NCI-H187 treated with DMSO at 0.1 percent for 48 hours (cell line): ENCODE measurements around the gene LMAN2.
"Not testable (repeated sequence)": the region's sequence is repeated elsewhere in the genome, so short reads cannot be mapped to it uniquely, and the experiment has no call there.

Source experiments
- DNase-seq: peaks from one replicate; lab custom pipeline; 2025; lab: John Stamatoyannopoulos, UW

LMAN2 gene

DNA sequence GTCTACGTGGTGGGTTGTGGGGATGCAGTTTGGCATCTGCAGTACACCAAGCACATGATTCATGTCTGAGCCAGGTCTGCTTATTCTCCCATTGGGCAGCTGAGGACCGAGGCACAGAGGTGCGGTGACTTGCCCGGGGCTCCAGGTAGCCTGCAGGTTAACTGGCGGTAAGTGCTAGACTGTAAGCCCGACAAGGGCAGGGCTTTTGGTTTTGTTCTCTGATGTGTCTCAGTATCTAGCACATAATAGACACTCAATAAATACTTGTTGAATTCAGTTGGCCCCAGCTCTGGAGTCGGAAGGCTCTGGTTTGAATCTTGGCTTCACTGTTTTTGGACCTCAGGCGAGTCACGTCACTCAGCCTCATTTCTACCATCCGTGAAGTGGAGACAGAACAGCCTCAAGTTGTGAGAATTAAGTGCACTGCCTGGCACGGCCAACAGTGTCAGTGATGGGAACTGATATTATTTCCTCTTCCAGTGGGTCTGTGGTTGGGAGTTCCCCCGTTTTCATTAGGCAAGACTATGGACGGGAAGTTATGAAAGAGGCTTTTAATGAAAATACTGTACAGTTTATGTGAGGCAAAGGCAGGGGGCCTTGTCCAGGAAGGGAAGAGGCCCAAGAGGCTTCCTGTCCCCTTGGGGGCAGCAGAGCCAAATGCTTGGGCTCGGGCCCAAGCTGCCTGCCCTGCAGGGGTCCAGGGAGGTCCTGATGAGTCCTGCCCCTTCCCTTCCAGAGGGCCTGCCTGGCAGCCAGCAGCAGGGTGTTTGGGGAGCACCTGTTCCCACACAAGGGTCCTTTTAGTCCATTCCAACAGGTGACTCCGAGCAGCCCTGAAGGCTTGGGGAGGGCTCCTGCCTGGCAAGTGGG is 44.6 kb downstream of the LMAN2 start:
- no peak for DNase-seq

DNA sequence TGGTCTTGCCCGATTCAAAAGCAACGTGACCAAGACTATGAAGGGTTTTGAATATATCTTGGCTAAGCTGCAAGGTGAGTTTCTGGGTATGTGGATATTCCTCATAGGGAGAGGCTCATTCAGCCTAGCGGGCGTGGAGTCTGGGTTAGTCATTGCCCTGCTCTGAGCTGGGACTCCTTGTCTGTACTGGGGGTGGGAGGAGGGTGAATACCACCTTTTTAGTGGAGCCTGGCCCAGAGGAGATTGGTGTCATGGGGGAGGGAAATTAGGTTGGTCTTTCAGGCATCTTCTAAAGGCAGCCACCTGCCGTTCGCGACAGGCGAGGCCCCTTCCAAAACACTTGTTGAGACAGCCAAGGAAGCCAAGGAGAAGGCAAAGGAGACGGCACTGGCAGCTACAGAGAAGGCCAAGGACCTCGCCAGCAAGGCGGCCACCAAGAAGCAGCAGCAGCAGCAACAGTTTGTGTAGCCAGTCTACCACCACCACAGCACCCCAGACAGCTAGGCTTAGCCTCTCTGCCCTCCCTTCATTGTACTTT is 45.3 kb downstream of the LMAN2 start:
- not testable (repeated sequence) for DNase-seq

DNA sequence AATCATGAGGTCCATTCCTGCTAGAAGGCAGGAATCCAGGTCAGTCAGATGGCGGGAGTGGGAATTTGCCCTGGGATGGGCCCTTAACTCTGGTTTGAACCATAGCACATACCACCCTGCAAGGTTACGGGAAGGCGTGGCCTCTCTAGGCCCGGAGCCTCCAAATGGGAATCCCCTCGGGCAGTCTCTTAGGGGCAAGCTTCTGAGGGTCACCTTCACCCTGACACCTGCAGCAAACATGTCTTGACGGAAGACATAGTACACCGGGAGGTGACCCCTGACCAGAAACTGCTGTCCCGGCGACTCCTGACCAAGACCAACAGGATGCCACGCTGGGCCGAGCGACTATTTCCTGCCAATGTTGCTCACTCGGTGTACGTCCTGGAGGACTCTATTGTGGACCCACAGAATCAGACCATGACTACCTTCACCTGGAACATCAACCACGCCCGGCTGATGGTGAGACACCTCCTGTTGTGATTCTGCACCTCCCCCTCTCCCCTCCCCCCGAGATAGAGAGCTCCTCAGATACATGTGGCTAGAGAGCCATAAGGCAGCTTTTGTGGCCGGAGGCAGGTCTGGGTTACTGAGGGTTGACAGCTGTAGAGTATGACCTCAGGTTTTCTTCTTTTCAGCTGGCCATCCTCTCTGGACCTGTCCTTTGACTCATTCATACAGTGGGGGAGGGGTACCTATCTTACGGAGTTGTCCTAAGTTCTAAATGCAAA is 46.9 kb downstream of the LMAN2 start:
- DNase-seq: no peak

DNA sequence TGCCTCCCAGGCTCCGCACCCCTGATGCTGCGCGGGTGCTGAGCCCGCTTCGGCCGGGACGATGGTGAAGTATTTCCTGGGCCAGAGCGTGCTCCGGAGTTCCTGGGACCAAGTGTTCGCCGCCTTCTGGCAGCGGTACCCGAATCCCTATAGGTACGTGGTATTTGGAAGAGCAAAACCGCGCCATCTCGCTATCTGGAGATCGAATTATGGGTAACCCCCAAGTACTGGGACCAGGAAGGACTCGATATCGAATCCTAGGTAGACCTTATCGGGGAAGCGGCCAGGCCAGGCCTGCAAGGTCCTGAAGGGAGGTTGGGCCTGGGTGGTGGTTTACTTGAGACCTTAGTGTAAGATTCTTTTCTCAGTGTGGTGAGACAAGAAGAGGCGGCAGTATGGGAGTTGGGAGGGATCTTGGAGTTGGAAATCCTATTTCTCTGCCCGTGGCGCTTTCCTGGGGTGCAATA is 47.5 kb downstream of the LMAN2 start:
- no peak for DNase-seq

DNA sequence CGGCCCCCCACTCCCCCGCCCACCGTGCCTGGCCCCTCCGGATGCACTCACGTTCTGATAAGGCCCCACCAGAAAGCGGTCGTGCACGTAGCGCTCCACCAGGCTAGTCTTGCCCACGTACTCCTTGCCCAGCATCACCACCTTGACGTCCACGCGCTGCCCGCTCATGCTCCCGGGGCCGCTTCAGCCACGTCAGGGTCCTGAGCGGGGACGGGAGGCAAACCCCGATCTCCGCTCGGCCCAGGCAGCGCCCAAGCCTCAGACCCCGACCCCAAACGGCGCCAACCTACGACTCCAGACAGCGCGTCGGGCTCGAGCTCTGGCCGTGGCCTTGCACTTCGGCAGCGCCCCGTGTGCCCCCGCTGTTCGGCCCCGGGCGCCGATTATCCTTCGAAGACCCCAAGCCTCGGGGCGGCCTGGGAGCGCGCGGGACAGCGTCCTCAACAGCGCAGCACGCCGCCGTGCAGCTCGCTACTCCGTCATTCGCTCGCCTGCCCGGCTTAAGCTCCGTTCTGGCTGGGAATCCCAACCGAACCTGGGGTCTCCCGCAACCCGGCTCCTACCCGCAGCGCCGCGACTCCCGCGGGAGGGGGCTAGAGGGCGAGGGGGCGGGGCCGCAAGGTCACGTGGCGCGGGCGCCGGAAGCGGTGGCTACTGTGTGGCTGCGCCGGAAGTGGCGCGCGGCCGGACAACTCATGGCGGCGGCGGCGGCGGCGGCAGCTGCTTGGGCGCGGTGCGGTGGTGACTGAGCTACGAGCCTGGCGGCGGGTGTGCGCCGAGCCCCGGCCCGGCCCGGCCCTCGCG is 48.1 kb downstream of the LMAN2 start, which contains the start of the genes PRELID1 and RAB24:
PRELID1 (plus strand) TSS at position 679 of the 804 bp plus-strand sequence. CDS start 187 bp downstream, outside the sequence.
RAB24 (minus strand) TSS at position 599 of the 804 bp plus-strand sequence; CDS start at position 168, 431 bp downstream.
- no peak for DNase-seq

DNA sequence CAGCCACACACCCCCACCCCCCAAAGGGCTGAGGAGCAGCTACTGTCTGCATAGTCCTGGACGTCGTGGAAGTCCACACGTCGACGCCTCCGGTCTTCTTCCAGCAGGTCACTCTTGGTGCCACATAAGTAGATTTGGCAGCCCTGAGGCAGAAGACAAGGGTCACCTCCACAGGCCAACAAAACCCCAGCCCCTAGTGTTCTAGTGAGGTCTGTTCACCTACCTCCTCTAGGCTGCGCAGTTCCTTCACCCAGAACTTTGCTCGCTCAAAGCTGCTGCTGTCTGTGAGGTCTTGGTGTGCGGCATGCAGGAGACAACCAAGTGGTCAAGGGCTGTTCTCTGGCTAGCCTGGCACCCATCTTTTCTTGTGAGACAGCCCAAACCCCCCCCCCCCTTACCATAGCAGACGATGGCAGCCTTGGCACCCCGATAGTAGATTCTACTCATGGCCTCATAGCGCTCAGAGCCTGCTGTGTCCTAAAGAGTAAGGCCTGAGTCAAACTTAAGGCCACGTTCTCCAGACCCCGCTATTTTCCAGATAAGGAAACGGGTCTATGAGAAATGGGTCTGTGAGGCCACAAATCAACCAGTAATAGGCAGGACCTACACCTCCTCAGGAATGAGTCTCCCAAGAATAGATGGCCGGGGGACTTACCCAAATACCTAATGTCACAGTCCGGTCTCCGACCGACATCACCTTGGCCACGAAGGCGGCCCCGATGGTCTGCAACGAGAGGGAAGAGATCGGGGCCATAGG is 48.9 kb downstream of the LMAN2 start:
- DNase-seq: no peak

DNA sequence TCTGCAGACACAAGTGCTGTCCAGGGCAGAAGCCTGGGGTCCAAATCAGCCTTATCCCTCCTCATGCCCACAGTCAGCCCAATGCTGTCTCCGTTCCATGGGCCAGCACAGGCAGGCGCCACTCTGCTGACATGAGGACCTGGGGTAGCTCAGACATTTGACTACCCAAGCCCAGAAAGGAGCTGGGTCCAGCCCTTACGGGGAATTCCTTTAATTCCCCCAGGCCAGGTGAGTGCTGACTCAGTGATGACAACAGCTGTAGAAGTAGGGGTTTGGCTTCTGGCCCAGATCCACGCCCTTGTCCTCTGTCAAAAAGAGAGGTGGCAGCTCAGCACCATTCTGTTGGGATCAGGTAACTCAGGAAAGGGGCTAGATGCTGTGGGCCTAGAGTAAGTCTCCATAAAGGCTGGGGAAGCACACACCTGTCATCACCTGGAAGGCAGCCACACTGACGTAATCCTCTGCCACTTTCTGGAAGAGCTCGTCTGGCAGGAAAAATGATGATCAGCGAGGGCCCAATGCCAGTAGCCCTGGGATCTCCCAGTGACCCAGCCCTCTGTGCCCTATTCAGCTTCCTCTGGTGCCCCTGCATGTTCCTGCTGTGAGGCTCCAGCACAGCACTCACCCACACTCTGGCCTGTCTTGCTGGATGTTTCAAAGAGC is 49.8 kb downstream of the LMAN2 start:
- peak; percentile 20 for DNase-seq

DNA sequence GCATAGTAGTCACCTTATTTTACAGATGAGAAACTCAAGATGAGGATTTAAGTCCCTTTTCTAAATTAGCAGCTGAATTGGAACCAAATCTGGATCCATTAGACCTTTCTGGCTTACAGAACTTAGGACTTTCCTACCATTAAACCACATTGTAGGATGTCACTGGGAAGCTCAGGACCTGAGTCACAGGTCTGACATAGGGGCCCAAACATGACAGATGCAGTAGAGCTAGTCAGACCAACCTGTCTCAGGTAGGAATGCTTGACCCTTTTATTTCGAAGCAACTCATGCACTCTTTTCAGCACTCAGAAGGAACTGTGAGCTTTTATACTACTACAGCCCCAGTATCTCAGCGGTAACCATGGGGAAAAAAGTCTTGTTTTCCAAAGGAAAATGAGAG is 50.5 kb downstream of the LMAN2 start:
- no peak for DNase-seq

DNA sequence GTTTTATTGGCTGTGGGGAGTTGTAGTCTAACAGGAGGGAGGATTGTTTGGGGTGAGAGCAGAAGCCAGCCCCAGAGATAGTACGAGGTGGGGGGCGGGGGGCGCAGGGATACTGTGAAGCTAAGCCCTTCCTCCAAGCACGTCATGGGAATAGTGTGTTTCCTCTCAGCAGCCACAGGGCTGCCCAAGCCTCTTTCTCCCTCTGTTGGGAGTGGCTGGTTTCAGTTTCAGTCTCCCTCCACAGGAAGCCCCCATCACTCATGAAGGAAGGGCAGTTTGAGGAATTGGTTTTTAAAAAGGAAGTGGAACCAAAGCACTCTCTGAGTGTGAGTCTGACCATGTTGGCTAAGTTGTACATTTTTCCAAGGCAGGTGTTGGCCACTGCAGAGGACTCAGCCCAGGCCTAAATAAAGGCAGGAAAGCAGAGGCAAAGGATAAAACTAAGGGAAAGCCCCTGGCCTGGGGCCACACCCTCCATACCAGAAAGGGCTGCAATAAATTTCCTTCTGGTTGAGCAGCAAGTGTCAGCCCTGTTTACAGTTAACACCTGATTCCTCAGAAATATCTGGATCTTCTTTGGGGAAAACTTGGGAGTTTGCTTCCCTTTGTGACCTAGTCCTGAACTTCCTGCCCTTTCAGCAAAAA is 51.1 kb downstream of the LMAN2 start:
- DNase-seq: no peak

DNA sequence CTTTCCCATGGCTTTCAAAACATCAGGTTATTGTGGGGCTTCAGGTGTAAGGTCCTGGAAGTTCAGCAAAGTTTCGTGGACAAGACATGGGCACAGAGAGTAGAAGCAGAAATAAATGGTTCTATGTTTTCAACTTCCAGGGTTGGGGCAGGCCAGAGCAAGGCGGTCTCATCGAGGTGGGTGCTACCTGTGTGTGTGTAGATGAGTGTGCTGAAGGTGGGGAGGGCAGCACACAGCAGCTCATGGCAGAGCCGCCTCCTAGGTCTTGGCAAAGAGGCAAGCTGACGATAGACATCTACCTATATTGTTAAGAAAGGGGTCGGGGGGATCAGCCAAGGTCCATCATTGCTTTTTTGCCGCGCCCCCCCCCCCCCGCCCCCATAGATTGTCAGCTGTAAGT is 51.8 kb downstream of the LMAN2 start:
- DNase-seq: no peak

DNA sequence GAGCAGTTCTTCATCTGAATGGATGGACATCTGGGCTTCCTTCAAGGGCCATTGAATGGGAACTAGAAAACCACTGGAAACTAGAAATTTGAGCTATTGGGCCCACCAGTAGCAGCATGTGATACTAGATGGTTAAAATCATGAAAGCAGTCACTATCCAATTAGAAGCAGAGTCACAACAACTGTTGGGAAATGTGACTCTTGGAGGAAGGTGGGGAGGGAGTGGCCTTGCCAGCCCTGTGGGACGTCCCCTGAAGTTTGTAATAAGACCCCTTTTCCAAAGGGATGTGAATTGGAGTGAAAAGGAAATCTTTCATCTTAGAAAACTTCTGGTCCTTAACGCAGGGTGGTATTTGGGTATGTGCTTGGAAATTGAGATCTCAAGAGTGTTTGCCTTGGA is 53.5 kb downstream of the LMAN2 start:
- DNase-seq: no peak

DNA sequence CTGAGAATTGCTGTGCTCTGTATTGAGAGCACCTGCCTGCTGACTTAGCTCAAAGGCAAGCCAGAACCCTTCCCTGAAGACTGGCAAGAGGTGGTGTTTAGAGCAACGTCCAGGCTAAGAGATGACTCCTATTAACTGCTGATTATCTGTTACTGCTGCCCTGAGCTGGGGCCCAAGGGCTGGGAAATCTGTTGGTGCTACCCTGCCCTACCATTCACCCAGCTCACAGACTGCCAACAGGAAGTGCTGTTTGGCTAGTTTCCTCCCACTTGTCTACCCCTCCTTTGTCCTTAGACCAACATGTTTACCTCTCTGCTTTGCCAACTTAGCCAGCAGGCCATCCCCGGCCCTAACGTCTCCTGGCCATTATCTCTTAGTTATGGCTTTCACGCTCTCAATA is 54.9 kb downstream of the LMAN2 start:
- no peak for DNase-seq

DNA sequence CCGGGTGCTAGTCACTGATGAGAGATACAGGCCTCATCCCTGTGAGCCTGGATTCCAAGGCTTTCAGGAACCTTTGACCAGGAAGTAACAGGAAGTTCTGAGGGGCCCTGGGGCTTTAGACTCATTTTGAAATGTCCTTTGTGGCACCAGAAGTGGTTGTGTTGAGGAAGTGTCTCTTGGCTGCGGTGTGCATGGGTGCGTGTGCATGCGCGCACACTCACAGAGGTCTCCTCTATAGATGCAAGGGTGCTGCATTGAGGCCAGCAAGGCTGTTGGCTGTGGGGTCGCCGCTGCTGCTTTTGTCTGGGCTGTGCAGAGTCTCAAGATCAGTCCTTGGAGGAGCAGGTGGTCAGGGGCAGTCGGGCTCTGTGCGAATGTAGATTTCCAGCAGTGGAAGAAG is 55.5 kb downstream of the LMAN2 start:
- DNase-seq: no peak

DNA sequence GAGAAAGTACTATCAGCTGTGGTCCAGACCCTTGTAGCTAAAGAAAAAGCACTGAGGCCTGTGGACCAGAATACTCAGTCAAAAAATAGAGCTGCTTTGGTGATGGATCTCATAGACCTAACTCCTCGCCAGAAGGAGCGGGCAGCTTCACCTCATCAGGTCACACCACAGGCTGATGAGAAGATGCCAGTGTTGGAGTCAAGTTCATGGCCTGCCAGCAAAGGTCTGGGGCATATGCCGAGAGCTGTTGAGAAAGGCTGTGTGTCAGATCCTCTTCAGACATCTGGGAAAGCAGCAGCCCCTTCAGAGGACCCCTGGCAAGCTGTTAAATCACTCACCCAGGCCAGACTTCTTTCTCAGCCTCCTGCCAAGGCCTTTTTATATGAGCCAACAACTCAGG is 56.8 kb downstream of the LMAN2 start:
- DNase-seq: no peak

DNA sequence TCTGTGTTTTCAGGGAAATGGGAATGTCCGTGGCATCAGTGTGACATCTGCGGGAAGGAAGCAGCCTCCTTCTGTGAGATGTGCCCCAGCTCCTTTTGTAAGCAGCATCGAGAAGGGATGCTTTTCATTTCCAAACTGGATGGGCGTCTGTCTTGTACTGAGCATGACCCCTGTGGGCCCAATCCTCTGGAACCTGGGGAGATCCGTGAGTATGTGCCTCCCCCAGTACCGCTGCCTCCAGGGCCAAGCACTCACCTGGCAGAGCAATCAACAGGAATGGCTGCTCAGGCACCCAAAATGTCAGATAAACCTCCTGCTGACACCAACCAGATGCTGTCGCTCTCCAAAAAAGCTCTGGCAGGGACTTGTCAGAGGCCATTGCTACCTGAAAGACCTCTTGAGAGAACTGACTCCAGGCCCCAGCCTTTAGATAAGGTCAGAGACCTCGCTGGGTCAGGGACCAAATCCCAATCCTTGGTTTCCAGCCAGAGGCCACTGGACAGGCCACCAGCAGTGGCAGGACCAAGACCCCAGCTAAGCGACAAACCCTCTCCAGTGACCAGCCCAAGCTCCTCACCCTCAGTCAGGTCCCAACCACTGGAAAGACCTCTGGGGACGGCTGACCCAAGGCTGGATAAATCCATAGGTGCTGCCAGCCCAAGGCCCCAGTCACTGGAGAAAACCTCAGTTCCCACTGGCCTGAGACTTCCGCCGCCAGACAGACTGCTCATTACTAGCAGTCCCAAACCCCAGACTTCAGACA is 57.5 kb downstream of the LMAN2 start:
- DNase-seq: no peak

DNA sequence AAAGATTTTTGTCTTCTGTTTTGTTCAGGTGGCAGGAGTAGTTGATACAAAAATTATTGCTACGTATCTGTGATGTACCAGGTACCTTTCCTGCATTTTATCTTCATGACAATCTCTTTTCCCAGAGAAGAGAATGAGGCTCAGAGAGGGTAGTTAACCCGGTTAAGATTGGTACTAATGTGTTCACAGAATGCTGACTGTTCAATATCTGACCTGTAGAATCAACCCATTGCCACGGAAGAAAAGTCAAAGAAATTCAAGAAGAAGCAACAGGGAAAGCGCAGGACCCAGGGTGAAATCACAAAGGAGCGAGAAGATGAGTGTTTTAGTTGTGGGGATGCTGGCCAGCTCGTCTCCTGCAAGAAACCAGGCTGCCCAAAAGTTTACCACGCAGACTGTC is 59.7 kb downstream of the LMAN2 start:
- DNase-seq: no peak

DNA sequence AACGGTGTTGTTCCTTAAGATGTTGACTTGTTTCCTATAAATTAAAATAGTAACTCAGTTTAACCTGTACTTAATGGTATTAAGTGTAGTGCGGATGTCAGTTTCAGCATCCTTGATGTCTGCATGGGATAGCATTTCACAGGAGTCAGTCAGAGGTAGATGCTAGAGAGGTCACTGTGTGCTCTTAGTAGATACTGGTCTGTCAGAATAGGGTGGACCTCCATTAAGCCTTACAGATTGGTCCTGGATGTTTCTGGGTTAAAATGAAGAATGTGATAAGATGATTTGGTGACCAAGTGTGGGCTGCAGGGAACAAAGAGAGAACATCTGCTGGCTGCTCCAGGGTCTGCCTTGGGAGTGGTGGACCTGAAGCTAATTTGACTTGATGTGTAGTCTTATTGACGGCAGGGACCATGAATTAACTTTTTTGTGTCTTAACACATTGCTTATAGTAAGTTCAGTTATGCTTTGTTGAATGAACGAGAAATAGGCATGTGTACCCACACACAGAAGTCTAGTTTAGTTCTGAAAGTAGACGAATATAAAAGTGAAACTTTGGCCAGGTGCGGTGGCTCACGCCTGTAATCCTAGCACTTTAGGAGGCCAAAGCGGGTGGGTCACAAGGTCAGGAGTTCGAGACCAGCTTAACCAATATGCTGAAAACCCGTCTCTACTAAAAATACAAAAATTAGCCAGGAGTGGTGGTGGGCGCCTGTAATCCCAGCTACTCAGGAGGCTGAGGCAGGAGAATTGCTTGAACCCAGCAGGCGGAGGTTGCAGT is 60.5 kb downstream of the LMAN2 start:
- DNase-seq: no peak

DNA sequence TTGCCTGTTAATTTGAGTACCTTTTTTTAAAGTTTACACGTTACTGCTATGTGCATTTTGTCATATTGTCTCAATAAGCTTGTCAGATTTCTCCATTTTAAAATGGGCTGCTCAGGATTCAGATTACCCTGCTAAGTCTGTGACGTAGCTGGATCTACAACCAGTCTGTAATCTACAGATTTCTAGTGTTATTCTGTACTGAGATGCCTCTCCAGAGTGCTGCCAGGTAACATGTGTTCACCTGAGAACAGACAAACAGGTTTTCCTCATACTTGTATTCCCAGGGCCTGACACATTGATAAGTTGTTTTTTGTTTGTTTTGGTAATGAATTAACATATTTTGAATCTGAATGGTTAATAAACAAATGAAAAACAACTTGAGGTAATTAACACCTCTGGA is 63.3 kb downstream of the LMAN2 start:
- no peak for DNase-seq
